HEK293T (cell line): ENCODE results near the gene ASTN2.

Experiments used
- ARNT ChIP-seq: fragments of 450-650 bp; IDR thresholded peaks from 2 replicates; pipeline ENCODE4 v1.6.1; 2017; ENCODE audit warnings: mild to moderate bottlenecking
- BHLHE40 ChIP-seq: fragments of 450-650 bp; IDR thresholded peaks from 2 replicates; pipeline ENCODE4 v1.6.1; 2016; ENCODE audit warnings: mild to moderate bottlenecking, moderate library complexity, borderline replicate concordance
- FOXA1 ChIP-seq: fragments of 450-650 bp; IDR thresholded peaks from 2 replicates; pipeline ENCODE4 v1.6.1; 2016; ENCODE audit warnings: mild to moderate bottlenecking
- FOXK2 ChIP-seq: fragments of 450-650 bp; IDR thresholded peaks from 2 replicates; pipeline ENCODE4 v1.6.1; 2016; ENCODE audit warnings: mild to moderate bottlenecking
- FOXM1 ChIP-seq: fragments of 450-650 bp; IDR thresholded peaks from 2 replicates; pipeline ENCODE4 v1.6.1; 2017; ENCODE audit warnings: mild to moderate bottlenecking, borderline replicate concordance
- NFRKB ChIP-seq: fragments of 450-650 bp; IDR thresholded peaks from 2 replicates; pipeline ENCODE4 v1.6.1; 2016; ENCODE audit warnings: mild to moderate bottlenecking, moderate library complexity
- SP1 ChIP-seq: fragments of 450-650 bp; IDR thresholded peaks from 2 replicates; pipeline ENCODE4 v1.6.1; 2017
- SUZ12 ChIP-seq: fragments of 450-650 bp; IDR thresholded peaks from 2 replicates; pipeline ENCODE4 v1.6.1; 2016; ENCODE audit warnings: mild to moderate bottlenecking

GRCh38 chr9:116456490-116457088 is 958.3 kb downstream of the ASTN2 start:
- TF ChIP-seq SP1 (no peak), BHLHE40 (no peak), FOXK2 (no peak), FOXM1 (no peak), FOXA1 (no peak), ARNT (no peak), SUZ12 (no peak), NFRKB (no peak)
